Dedifferentiated amniotic fluid mesenchymal stem cell (primary cell): ENCODE data around the gene KCNJ10.
A peak's percentile ranks its signal among the peaks of the same experiment; 100 is the strongest.

Experiments
- DNase-seq: peaks from one replicate; pipeline ENCODE4 v3.0.0-alpha.2; 2016; ENCODE audit errors: extremely low spot score

The KCNJ10 gene

DNA sequence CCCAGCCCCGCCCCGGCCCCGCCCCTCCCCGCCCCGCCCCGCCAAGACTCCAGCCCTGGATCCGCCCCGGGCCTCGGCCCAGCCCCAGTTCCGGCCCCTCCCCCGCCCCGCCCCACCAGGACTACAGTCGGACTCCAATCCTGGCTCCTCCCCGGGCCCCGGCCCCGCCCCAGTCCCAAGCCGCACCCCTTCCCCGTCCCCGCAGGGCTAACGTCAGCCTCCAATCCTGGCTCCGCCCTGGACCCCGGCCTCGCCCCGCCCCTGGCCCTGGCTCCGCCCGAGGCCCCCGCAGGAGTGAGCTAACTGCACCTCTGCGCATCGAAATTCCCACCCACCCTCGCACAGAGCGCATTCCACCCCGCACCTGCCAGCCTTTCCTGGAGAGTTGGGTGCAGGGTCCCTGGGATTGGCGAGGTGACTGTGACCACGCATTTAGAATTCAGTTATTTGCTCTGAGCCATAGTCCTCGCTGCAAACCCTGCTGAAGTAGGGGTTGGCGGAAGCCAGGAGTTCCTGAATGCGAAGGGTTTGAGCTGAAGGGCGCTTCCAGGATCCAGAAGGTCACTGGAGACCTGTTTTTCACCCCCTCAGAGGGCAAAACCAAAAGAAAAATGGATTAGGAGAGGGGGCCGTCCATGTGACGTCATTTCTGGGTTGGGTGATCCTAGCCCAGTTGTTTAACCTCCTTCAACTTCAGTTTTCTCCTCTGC lies 29.0 kb upstream of the KCNJ10 start:
- DNase-seq = peak; percentile 92

DNA sequence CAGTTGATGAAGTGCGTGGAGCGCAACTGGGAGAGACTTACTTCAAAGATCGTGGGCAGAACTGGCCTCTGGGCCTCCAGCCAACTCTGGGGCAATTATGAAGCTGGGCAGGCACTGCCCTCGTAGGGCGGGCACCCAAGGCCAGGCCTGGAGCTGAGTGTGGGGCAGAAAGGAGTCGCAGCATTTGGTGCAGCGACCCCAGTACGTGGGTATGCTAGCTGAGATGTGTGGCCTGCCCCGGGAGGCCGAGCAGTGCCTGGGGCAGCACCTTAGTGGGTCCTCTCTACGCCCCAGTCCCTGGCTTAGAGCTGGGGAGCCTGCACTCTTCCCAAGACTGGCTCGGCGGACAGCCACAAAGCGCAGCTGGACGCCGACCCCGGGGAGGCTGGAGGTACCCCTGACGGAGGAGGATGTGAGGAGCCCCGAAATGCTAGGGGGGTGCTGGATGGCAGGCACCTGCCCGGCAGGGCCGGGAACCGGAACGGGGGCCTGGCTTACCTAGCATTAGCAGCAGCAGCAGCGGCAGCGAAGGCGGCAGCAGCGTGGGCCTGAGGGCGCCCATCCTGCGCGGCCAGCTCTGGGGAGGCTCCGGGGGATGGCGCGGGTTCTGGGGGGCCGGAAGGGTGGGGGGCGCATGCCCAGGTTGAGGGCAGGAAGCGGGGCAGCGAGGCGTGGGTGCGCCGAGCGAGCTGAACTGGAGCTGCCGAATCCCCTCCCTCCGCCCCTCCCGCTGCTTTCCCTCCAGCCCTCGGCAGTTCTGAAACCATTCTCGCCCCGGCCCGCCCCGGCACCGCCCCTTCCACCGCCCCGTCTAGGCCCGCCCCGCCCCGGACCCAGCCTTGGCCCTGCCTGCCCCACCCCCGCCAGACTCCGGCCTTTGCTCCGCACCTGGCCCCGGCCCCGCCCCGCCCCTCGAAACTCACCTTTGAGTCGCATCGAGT lies 28.2 kb upstream of the KCNJ10 start, which contains the start of gene IGSF8:
Gene IGSF8, minus strand, starts transcription at position 709 of the 941 bp plus-strand sequence. Its CDS starts 147 bp downstream, at position 562.
- peak; percentile 58 for DNase-seq

DNA sequence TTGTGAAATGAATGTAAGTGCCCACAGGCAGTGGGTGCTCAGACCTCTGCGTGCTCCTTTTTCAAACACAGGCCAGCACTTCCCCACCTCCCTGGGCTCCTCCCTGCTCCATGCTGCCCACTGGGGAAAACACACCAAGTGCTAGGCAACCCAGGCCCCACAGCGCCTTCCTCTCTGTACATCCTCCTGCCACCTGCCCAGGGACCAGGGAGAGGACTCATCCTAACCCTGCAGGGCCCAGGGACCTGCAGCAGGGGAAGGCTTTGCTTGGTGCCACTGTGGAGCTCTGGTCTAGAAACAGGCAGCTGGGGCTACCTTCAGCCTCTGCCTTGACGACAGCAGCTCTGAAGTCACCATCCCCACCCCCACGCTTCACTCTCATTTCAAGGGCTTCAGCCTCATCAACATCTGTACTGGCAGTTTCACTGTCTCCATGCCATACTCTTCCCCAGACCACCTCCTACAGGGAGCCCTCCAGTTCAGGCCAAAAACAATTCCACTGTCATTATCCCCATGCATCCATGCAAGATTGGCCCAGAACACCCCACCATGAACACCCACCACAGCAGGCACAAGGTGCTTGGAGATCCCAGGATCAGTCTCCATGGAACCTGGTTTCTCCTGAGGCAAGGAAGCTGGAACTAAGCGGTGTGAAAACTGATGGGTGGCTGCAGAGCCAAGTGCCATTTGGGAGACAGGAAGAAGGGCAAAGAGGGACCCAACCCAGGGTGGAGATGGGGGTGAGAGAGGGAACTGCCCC lies 27.4 kb upstream of the KCNJ10 start:
- no peak for DNase-seq

DNA sequence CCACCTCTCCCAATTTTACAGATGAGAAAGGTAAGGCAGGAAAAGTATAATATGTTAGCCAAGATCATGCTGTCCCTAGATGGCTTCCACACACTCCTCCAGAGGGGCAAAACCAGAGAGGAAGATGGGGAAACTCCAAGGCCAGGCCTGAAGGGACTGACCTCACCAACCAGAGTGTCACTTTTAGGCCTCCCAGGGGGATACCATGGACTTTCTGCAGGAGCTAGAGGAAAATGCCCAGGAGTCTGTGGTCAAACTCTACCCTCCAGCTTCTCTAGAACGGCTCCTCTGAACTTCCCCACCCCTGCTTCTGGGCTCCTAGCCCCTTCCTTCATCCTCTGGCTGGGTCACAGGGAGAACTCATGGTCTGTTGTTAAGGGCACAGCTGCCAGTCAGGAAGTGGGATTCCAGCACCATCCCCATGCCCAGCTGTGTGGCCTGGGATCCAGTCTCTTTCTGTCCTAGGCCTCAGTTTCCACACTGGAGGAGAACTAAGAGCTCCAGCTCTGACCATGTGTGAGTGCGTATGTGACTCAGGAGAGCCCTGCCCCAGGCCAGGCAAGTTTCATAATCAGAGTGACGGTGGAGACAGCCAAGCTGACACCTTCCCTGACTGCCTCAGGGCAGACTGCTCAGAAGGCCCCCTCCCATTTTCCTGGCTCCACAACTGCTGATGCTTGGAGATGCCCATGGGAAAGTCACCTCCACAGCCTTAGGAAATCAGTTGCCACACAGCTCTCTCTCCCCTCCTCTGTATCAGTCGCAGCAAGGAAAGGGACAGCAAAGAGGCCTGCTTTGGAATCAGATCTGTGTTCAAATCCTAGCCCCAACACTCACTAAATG lies 26.5 kb upstream of the KCNJ10 start:
- peak; percentile 25 for DNase-seq

DNA sequence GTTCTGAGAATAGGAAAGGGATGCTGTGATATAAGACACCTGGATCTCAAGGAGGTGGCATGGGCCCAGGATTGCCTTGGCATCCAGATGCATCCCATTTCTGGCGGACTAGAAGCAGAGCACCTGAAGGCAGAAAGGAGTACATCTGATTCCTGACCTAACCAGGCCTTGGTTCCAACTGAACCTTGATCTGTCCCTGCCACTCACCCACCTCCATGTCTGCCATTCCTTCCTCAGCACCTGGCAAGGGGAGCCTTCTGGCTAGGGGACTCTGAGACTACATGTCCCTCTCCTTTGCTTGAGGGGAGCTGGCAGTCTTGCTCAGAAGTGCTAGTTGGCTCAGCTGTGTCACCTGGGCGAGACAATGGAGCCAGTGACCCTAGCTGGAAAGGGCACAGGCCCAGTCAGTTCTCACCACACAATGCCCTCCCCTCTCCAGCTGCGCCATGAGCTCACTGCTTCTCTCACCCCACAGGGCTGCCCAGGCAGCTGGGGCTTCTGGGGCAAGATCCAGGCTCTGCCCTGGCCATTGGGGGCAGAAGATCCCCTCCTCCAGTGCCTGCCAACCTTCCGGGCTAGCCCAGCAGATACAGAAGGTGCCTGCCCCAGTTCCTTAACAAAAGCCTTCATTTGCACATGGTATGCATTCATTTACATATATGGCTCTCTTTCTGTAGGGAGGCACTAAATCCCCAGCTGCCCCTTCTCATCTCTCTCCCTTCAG lies 25.6 kb upstream of the KCNJ10 start:
- DNase-seq = no peak

DNA sequence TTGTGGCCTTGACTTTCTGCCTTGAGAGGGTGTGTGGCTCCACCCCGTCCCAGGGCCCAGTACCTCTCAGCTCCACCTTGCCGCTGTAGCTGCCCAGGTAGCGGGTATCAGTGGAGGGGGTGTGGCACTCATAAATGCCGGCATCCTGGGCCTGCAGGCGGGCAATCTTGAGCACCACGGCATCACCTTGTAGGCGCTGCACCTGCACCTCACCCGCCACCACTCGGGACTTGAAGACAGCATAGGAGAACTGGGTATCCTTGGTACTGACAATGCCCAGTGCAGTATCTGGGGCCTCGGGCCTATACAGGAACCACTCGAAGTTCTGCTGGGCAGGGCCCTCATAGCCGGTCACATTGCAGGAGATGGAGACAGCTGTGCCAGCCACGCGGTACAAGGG lies 24.8 kb upstream of the KCNJ10 start:
- DNase-seq = no peak

DNA sequence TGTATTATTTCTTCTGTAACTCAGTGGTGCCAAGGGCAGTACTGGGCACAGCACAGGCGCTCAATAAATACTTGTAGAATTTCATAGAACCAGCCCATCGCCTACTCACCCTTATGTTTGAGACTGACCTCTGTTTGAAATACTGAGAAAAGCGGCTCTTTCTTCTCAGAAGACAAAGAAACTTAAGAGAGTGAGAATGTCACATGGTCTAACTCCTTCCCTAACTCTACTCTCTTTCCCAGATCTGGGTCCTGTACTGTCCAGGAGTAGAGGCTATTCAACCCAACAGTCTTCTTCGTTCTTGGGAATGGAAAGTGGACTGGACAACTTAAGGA lies 24.3 kb upstream of the KCNJ10 start:
- DNase-seq = no peak

DNA sequence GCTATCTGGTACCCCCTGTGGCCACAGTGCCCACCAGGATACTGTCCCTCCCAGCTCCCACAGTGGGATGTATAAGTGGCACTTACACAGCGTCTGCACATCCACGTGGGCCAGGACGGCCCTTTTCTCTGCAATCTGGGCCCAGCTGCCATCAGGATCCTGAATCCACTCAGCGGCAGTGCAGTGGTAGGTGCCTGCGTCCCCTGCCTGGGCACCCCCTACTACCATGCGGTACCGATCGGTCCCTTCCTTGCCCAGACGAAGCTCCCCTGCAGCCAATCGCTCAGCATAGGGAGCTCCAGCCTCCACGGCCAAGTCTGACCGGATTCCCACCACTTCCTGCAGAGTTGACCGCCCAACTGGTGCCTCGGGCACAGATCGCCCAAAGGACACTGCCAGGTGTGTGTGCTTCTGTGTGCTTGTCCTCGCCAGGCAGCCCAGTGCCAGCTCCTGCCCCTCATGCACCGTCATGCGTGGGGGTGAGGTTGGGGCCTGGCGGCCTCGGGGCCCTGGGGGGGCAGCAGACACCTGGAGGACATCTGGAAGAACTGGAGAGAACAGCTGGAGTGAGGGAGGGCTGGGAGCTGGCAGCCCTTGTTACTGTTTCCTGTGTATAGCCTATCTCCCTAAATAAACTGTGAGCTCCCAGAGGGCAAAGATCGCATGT lies 23.8 kb upstream of the KCNJ10 start:
- no peak for DNase-seq

DNA sequence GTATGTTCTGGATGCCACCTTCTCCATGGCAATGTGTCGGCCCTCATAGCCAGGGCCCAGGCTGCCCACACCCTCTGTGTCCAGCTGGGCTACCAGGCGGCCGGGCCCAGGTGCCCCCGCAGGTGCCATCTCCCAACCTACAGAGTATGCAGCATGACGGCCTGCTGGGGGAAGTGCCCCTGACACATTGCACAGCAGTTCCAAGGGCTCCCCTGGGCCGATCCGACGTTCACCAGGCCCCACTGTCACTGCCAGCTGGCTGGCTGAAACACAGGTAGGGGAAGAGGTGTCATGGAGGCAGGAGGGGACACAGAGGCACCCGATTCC lies 23.1 kb upstream of the KCNJ10 start:
- DNase-seq = no peak

DNA sequence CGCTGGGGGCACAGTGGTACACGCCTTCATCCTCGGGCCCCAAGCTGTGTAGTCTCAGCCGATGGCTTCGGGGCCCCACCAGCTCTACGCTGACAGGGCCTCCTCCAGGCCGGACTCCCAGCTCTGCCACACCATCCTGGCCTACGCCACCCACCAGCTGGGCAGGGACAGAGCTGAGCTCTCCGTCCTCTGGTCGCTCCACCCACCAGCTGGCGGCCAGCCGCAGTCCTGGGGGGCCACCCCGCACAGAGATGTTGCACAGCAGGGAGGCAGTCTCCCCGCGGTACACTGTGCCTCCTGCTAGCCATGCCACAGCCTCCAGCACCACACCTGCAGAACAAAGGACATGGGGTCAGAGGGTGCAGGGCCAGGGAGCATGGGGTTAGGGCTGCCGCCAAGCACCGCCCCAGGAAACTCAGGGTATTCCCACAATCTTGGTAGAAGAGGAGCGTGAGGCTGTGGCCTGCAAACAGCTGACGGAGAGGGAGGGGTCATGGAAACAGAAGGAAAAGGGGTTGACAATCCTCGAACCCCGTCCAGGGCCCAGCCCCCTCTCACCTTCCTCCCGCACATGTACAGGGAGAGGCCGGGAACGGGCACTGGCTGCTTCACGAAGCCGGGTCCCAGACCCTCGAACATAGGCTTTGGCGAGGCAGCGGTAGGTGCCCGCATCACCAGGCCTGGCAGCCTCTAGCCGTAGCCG lies 22.6 kb upstream of the KCNJ10 start:
- no peak for DNase-seq

DNA sequence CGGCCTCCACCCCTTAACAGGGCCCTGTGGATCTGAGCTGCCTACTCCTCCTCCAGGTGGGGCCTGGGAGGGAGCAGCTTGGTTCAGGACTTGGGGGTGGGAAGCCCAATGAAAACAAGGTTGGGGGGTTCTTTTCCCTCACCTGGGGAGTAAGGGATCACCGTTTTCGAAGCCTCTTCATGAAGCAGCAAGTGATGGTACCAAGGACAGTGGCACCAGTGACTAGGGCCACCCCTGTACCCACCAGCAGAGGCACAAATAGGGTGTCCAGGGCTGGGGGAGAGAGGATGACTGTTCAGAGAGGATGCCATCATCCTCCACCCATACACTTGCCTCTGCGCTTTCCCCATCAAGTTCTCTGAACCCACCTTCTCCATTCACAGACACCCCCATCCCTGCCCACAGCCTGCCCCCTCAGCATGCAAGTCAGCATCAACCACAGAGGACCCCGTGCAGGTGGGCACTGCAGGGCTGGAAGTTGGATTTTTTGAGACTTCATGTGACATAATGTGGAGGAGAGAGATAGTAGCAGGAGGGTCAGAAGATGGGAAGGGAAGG lies 21.8 kb upstream of the KCNJ10 start:
- DNase-seq = no peak

DNA sequence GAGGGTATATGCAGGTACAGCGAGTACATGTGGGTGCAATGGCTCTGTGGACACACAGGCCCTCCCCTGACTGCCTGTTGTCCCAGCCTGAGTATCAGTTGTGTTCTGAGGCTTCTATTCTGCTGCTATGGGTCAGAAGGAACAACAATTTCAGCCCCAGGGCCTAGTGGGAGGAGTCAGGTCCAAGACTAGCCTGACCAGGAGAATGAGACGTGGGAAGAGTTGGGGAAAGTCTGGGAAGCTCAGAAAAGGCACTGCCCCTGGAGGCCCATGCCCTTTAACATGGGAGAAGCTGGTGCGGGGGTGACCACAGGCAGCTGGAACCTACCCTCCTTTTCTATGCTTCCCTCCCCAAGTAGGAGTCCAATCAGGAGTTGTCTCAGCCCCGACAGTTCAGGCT lies 20.8 kb upstream of the KCNJ10 start:
- DNase-seq = no peak

DNA sequence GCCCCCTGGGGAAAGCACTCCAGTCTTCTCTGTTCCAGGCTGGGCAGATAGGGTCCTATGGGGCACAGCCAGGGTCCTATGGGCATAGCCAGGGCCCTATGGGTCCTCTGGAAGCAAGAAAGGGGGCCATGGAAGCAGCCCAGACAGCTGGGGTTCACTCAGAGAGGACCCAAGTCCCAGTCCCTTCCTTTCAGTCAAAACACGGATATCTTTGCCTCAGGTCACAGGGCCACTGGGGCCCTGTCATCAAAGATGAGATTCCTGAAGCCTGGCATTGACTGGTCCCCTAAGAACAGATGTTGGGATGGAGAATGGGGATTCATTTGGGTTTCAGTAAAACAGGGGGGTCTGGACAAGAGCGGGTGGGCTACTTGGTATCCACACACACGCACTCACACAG lies 19.9 kb upstream of the KCNJ10 start:
- no peak for DNase-seq

DNA sequence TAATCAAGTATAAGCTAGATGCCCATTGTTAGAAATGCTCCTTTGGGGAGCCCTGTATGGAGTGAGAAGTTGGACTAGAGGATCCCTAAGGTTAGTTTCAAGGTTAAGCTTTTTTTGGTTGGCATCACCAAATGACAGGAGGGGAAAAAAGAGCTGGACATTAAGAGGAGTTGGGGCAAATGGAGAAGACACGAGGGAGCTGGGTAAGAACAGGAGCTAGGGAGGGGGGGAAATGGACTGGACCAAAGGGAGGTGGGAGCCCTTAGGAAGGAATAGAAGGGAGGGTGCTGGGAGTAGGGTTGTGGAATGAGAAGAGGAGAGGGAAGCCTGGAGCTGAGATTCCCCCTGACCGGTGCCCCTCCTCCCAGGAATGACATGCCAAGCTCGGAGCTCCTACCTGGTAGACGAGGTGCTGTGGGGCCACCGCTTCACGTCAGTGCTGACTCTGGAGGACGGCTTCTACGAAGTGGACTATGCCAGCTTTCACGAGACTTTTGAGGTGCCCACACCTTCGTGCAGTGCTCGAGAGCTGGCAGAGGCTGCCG lies 17.2 kb upstream of the KCNJ10 start:
- no peak for DNase-seq

DNA sequence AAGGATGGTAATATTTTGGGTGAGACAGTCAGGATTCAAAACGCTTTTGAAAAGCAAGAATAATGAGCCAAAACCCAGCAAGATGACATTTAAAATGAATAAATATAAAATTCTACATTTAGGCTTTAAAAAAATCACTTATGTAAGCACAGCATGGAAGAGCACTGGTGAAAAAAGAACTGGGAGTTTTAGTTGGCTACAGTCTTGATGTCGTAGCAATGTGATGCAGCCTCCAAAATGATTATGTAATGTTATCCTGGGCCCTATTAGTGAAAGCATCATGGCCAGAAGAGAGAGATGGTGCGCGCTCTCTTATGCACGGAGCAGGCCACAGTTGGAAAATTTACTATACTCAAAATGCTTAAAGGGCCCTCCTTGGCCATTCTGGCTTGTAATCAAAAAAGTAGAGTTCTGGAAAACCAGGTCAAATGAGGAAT lies 16.5 kb upstream of the KCNJ10 start:
- no peak for DNase-seq

DNA sequence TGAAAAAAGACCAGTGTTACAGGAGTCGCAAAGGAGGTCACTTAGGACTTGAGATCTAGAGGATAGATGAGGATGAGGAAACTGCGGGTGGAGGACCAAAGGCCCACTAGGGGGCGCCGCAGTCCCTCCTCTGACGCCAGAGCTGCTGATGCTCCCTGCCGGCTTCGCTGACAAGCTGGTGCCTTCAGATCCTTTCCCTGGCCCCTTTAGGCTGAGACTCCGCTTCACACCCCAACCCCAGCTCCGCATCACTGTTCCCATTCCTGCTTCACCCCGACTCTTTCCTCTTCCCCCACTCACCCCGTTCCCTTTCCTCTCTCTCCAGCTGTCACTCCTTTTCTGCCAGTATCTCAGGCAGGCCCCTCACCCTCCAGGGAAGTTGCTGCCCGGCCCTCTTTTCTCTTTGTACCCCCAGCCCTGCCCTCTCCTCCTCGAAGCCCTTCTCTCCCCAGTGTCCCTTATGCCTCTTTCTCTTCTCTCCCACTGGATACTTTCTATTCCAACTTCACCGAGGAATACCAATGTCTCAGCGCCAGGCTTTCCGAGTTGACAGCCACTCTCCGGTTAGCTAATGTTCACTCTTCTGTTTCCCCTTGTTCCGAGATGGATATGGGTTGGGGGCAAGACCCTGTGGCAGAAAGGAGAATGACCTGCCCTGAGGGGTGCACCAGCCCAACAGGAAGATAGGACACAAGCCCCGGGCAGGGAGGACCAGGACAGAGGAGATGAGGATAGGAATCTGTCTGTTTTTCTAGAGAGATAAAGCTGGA lies 15.9 kb upstream of the KCNJ10 start:
- peak; percentile 64 for DNase-seq

DNA sequence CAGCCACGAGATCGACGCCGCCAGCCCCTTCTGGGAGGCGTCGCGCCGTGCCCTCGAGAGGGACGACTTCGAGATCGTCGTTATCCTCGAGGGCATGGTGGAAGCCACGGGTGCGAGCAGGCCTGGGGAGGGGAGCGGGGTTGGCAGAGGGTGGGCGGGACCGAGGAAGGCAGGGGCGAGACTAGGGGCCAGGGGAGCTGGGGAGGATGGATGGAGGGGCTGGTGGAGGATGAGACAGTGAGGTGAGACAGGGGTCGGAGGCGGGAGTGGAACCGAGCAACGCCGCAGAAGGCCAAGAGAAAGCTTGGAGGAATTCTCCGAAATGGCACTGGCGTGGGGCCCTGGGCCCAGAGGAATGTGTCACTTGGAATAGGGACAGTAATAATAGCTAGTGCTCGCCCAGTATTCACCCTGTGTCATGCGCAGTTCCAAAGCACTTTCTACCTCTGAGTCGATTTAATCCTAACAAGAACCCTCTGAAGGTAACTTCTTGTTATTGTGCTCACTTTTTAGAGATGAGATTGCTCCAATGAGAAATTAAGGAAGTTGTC lies 14.9 kb upstream of the KCNJ10 start:
- DNase-seq = no peak
